SU-DHL-6 (cell line): Measurements from ENCODE around the gene PPP2R2B.

Experiments used
- H2AFZ ChIP-seq: fragments of 200-600 bp; sonication (generic); 2 replicates; pipeline ENCODE4 v1.6.1; 2014; ENCODE audit warnings: low read depth, mild to moderate bottlenecking, moderate library complexity, mixed read lengths, antibody characterized with exemption, low read length; ENCODE audit not compliant: severe bottlenecking
- H3F3A ChIP-seq: fragments of 200-600 bp; shearing (Covaris generic); 2 replicates; pipeline ENCODE4 v1.6.0; 2016; ENCODE audit warnings: antibody characterized with exemption, mild to moderate bottlenecking; ENCODE audit not compliant: insufficient read depth
- H3K27ac ChIP-seq: fragments of 200-600 bp; sonication (generic); 2 replicates; pipeline ENCODE4 v1.5.1; 2016; ENCODE audit warnings: low read depth, mild to moderate bottlenecking, low read length, moderate library complexity, mixed read lengths
- H3K27me3 ChIP-seq: fragments of 200-600 bp; sonication (generic), shearing (Covaris generic); 2 replicates; pipeline ENCODE4 v1.6.0; 2014; ENCODE audit warnings: mild to moderate bottlenecking, low read length
- H3K36me3 ChIP-seq: fragments of 200-600 bp; sonication (generic); 2 replicates; pipeline ENCODE4 v1.6.1; 2014; ENCODE audit warnings: mild to moderate bottlenecking, low read length, mixed read lengths
- H3K4me2 ChIP-seq: fragments of 300-600, 200-600 bp; shearing (Covaris generic), sonication (generic); 2 replicates; pipeline ENCODE4 v1.6.0; 2014; ENCODE audit warnings: low read length, low read depth, mild to moderate bottlenecking; ENCODE audit not compliant: poor library complexity, severe bottlenecking
- H3K4me3 ChIP-seq: fragments of 200-600 bp; sonication (generic); 2 replicates; pipeline ENCODE4 v1.5.1; 2014; ENCODE audit warnings: antibody characterized with exemption, low read length, mild to moderate bottlenecking, mixed read lengths; ENCODE audit not compliant: insufficient read depth, poor library complexity, severe bottlenecking
- H3K79me2 ChIP-seq: fragments of 200-600 bp; sonication (generic); 2 replicates; pipeline ENCODE4 v1.6.1; 2014; ENCODE audit warnings: mild to moderate bottlenecking, low read length, moderate library complexity; ENCODE audit not compliant: insufficient read depth
- H3K9ac ChIP-seq: fragments of 200-600 bp; sonication (generic); 2 replicates; pipeline ENCODE4 v1.7.0; 2014; ENCODE audit warnings: mild to moderate bottlenecking, low read length
- H3K9me2 ChIP-seq: fragments of 200-600 bp; sonication (generic); replicated peaks from 2 replicates; pipeline ENCODE4 v1.6.1; 2014; ENCODE audit warnings: low read length; ENCODE audit not compliant: insufficient read depth
- H3K9me3 ChIP-seq: fragments of 200-600 bp; sonication (generic); 2 replicates; pipeline ENCODE4 v1.6.1; 2014; ENCODE audit warnings: low read length, mixed read lengths; ENCODE audit not compliant: insufficient read depth
- H4K20me1 ChIP-seq: fragments of 200-600 bp; sonication (generic); 2 replicates; pipeline ENCODE4 v1.6.1; 2014; ENCODE audit warnings: low read depth, mild to moderate bottlenecking, antibody characterized with exemption, low read length, moderate library complexity, mixed read lengths
- EZH2phosphoT487 ChIP-seq: fragments of 200-600 bp; sonication (generic), shearing (Covaris generic); conservative IDR thresholded peaks from 2 replicates; pipeline ENCODE4 v1.6.1; 2018; ENCODE audit warnings: mild to moderate bottlenecking, antibody characterized with exemption, low read length, moderate library complexity, mixed read lengths
- TF ChIP-seq, protein P1 (sequence below): fragments of 200-600 bp; sonication (generic); IDR thresholded peaks from one replicate; pipeline ENCODE4 v1.5.1; 2017; ENCODE audit warnings: antibody characterized with exemption, mild to moderate bottlenecking, low read length, moderate library complexity; ENCODE audit not compliant: insufficient read depth, poor library complexity, severe bottlenecking

Gene PPP2R2B

DNA sequence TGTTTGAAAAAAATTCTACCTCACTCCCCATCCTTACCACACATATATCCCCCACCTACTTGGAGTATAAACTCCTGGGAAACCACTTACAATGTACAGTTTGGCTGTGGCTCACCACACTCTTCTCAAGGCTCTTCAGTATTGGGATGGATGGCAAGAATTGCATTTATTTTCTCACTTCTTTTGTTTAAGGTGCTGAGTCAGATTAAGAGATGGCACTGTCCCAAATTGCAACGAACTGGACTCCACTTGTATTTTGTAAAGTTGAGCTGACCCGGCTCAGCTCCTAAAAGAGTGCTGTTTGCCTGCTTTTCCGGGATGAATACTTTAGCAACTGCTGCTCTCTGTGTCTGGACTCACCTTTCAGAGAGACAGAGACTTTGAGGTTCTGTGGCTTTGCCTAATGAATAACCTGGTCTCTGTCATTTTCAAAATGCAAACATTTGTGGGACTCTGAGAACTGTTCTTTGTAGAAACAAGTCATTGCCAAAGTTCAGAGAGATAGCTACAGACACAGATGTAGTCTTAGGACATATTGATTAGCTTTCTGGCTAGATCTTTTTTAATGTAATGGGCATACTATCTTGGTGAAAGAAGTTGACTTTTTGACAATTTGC lies 42.2 kb downstream of the PPP2R2B start:
- no peaks in the 10 kb centered on the region for H3K9me3 ChIP-seq
- no peaks in the 10 kb centered on the region for H4K20me1 ChIP-seq
- no peaks in the 10 kb centered on the region for H3K27me3 ChIP-seq
- TF ChIP-seq, protein P1, sequence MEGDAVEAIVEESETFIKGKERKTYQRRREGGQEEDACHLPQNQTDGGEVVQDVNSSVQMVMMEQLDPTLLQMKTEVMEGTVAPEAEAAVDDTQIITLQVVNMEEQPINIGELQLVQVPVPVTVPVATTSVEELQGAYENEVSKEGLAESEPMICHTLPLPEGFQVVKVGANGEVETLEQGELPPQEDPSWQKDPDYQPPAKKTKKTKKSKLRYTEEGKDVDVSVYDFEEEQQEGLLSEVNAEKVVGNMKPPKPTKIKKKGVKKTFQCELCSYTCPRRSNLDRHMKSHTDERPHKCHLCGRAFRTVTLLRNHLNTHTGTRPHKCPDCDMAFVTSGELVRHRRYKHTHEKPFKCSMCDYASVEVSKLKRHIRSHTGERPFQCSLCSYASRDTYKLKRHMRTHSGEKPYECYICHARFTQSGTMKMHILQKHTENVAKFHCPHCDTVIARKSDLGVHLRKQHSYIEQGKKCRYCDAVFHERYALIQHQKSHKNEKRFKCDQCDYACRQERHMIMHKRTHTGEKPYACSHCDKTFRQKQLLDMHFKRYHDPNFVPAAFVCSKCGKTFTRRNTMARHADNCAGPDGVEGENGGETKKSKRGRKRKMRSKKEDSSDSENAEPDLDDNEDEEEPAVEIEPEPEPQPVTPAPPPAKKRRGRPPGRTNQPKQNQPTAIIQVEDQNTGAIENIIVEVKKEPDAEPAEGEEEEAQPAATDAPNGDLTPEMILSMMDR = no peak
- no peak for TF ChIP-seq EZH2phosphoT487
- H3K36me3 ChIP-seq = no peaks in the 10 kb centered on the region
- no peaks in the 10 kb centered on the region for H3K79me2 ChIP-seq
- H3K4me3 ChIP-seq = no peak overlapping the region
- no peaks in the 10 kb centered on the region for H3K9me2 ChIP-seq
- no peak overlapping the region for H3K4me2 ChIP-seq
- no peak overlapping the region for H2AFZ ChIP-seq
- no peak overlapping the region for H3K27ac ChIP-seq
- H3F3A ChIP-seq = no peaks in the 10 kb centered on the region
- H3K9ac ChIP-seq = no peak overlapping the region

DNA sequence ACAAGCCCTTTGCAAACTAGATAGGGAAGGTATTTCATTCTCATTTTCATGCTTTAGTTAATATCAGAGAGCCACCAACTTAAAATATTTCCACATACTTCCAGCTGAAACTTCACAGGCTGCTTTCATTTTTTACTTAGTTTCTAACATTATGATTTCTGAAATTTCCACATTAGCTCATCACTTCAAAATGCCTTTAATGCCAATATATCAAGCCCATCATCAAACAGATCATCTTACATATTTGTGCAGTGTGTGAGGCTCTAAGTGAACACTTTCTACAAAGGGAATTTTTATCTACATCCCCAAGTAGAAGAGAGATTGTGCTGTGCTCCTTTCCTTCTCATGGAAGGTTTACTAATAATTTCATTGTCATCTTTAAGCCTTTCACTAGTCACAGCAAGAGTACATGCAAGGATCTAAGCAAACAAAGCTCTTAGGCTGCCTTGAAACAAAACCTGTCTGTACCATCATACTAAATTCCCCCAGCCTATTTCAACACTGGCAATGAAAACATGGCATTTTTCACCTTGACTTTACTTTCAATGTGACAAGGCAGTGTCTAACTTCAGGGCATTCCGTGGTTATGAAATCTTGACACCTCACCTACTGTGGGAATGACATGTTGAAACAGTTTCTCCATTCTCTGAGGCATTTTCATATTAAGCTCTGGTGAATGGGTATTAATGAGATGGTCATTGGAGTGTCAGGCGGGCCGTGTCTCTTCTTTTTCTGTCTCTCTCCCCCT lies 45.4 kb downstream of the PPP2R2B start:
- H3K79me2 ChIP-seq = no peaks in the 10 kb centered on the region
- H3K4me3 ChIP-seq = no peak overlapping the region
- no peaks in the 10 kb centered on the region for H3F3A ChIP-seq
- H3K36me3 ChIP-seq = no peaks in the 10 kb centered on the region
- no peak overlapping the region for H3K4me2 ChIP-seq
- no peak overlapping the region for H2AFZ ChIP-seq
- H3K9me2 ChIP-seq = no peaks in the 10 kb centered on the region
- no peaks in the 10 kb centered on the region for H3K9me3 ChIP-seq
- H3K9ac ChIP-seq = no peak overlapping the region
- TF ChIP-seq EZH2phosphoT487 = no peak
- TF ChIP-seq, protein P1 = no peak
- H3K27ac ChIP-seq = no peak overlapping the region
- no peaks in the 10 kb centered on the region for H4K20me1 ChIP-seq
- H3K27me3 ChIP-seq = no peaks in the 10 kb centered on the region

DNA sequence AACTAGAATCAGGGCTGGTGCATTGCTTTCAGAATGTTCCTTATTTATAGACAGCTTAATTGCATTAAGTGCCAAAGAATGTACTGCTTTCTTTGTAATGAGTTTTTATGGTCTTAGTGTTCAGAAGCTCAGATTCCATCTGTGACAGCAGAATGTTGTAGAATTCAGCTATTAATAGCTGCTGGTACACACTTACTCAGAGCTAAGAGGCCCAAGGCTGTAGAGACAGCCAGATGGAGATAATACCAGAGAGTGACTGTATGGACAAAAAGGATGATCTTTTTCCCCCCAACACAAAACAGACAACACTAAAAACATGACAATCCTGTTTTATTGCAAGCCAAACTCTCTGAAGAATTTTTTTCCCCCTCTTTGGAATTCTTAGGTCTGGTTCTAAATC lies 50.2 kb downstream of the PPP2R2B start:
- TF ChIP-seq, protein P1 = no peak
- no peak for TF ChIP-seq EZH2phosphoT487
- Histone ChIP-seq H3K36me3 (no peaks in the 10 kb centered on the region), H3K79me2 (no peaks in the 10 kb centered on the region)

More for the DNA sequence above, 50.2 kb downstream of the PPP2R2B start:
- H3K27ac ChIP-seq = no peak overlapping the region
- H3K27me3 ChIP-seq = no peaks in the 10 kb centered on the region
- no peaks in the 10 kb centered on the region for H3K9me3 ChIP-seq
- H4K20me1 ChIP-seq = no peaks in the 10 kb centered on the region
- H3F3A ChIP-seq = no peaks in the 10 kb centered on the region
- no peak overlapping the region for H3K9ac ChIP-seq
- no peak overlapping the region for H3K4me3 ChIP-seq
- H3K4me2 ChIP-seq = no peak overlapping the region
- no peak overlapping the region for H2AFZ ChIP-seq
- no peaks in the 10 kb centered on the region for H3K9me2 ChIP-seq
